Activated CD4-positive, CD25-positive, alpha-beta regulatory T cell treated with anti-CD3 and anti-CD28 coated beads, Interleukin-2, amount 50 U/mL, for 72 hours (primary cell): Measurements from ENCODE around the gene CREBL2.
"Not testable (repeated sequence)": the region's sequence is repeated elsewhere in the genome, so short reads cannot be mapped to it uniquely, and the experiment has no call there.

ENCODE experiments used
- DNase-seq: peaks from one replicate; pipeline ENCODE4 v3.0.0; 2021

CREBL2 gene

DNA sequence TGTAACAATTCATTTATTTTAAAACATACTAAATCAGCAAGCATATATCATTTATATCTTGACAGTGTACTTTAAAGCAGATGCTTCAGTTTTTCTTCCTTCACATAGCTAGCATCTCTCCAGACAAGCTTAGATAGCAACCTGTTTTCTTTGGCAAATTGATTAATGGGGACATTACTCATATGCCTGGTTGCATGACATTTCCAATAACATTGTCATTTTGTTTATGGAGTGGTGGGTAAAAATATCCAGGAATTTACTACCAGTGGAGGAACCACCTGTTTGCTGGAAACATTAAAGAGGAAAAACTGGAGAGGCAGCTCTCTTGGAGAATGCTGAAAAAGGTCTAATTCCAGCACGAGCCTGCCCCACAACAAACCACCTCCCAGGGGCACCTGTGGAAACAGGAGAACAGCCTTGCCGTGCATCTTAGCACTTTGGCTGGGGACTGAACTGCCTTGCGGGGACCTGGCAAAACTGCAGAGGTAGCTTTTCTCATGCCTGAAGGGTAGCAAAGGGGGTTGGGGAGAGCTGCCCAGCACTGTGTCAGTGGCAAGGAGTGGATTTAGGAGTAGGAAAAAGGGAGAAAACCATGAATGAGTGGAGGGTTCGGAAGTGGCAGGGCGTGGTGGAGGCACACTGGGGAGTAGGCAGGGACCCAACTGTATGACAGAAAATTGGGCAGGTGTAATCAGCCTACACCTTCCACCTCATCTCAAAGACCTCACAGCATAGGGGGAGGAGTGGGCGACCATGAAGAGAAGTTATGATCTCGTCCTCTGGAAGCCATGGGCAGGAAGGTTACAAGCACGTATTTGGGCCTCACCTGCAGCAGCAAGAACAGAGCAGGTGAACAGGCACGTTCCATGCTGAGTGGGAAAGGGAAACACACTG is 11.7 kb upstream of the CREBL2 start:
- no peak for DNase-seq

DNA sequence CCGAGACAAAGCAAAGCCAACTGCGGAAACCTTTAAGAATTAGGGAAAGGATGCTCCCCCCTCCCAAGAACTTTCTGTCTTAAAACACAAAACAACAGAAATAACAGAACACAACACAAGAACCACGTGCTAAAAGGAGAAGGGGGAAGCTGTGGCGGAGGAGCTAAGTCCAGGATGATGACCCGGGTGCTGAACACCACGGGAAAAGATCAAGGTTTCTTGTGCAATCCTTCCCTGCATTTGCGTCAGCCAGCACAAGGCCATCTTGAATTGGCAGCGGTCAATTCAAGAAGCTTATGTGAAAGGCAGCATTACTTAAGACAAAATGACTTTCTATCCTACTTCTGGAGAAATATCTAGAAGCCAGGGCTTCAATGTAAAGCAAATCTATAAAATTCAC is 11.0 kb upstream of the CREBL2 start:
- DNase-seq = no peak

DNA sequence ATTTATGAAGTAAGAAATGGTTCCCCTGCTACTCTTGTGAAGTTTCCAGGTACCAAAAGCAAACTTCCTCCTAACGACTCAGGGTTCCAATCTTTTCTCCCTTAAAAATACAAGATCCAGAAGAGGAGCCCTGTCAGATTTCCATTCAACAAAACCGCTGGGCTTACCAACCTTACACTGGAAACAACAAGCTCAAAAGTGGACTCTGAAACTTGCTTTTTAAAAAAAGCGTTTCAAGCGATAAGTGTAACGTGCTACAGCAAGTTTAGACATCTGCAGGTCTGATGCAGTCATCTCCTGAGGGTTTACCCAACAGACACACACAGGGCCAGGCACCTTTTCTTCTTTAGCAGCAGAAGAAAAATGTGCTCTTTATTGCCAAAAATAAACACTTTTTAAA is 6.9 kb upstream of the CREBL2 start:
- DNase-seq = no peak

- no peak for DNase-seq
Observed at GRCh38 chr12:12606781-12607589, 4.7 kb upstream of the CREBL2 start.

GRCh38 chr12:12608557-12608957 is 3.1 kb upstream of the CREBL2 start:
- no peak for DNase-seq

GRCh38 chr12:12609692-12610091 is 2.0 kb upstream of the CREBL2 start:
- no peak for DNase-seq

DNA sequence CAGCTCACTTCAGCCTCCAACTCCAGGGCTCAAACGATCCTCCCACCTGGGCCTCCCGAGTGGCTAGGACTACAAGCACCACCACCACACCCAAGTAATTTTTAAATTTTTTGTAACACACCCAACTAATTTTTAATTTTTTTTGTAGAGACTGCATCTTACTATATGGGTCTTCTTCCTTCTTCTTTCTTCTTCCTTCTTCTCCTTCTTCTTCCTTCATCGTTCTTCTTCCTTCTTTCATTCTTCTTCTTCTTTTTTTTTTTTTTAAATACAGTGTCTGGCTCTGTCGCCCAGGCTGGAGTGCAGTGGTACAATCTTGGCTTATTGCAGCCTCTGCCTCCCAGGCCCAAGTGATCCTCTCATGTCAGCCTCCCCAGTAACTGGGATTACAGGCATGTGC is 965 bp upstream of the CREBL2 start:
- DNase-seq = no peak

- no peak for DNase-seq
Observed at GRCh38 chr12:12612358-12612757, 682 bp downstream of the CREBL2 start.

DNA sequence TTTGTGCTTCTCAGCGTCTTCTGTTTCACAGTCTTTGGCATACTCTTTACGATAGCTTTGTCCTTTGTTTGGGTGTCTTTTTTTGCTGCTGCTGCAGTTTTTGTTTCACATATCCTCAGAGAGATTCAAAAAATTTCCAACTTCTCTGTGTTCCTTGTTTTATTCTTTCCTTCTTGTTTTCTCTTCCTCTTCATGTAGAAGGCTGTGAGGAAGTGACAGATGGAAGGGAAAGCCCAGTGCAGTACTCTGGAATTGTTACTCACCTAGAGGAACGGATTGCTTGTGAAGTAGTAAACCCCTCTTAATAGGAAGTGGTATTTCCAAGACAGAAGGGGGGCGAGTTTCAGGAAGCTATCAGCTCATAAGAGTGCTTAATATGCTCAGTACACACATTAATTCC is 1.7 kb downstream of the CREBL2 start:
- DNase-seq = no peak

DNA sequence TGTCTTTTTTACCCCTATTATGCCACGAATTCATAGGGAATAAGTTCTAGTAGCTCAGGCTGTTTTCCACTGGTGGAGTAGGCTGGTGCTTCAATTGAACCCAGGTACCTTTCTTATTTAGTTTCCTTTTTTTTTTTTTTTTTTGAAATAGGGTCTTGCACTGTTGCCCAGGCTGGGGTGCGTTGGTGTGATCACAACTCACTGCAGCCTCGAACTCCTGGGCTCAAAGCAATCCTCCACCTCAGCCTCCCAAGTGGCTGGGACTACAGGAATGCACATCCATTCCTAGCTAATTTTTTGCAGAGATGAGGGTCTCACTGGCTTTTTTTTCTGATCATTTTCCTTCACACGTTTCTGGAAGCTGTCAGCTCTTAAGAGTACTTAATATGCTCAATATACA is 2.7 kb downstream of the CREBL2 start:
- DNase-seq = no peak

DNA sequence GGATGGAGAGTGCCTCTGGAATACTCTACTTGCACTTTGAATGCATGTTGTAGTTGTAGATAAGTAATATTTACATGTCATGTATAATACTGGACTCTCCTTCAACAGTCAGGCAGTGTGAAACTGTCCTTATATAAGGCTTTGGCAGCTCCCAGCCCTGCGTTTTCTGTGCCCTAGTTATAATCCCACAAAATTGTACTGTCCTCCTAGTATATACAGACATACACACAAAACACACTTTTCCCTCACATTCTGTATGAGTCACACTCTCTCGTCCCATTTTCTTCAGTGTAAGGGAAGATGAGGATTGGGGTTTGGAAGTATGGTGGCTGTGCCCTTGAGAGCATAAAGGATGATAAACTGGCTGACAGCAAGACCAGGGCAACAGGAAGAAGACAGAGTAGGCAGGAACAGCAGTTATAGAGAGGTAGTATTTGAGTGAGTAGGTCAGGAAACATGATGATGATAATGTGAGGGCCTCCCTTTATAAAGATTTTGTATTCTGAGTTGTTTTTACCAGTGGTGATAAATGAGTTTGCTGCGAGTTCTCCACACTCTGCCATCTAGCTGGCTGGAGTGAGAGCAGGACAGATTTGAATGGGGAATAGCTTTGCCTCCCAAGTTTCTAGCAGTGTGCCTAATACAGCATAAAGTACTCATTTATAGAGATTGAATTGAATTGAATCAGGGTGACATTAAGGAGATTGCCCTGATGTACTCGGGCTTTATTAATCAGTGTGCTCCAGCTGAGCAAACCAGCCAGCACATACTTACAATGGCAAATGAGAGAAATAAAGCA is 5.0 kb downstream of the CREBL2 start:
- no peak for DNase-seq

DNA sequence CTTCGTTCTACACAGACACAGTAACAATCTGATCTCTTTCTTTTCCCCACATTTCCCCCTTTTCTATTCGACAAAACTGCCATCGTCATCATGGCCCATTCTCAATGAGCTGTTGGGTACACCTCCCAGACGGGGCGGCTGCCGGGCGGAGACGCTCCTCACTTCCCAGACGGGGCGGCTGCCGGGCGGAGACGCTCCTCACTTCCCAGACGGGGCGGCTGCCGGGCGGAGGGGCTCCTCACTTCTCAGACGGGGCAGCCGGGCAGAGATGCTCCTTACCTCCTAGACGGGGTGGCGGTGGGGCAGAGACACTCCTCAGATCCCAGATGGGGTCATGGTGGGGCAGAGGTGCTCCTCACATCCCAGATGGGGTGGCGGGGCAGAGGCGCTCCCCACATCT is 6.4 kb downstream of the CREBL2 start:
- not testable (repeated sequence) for DNase-seq

DNA sequence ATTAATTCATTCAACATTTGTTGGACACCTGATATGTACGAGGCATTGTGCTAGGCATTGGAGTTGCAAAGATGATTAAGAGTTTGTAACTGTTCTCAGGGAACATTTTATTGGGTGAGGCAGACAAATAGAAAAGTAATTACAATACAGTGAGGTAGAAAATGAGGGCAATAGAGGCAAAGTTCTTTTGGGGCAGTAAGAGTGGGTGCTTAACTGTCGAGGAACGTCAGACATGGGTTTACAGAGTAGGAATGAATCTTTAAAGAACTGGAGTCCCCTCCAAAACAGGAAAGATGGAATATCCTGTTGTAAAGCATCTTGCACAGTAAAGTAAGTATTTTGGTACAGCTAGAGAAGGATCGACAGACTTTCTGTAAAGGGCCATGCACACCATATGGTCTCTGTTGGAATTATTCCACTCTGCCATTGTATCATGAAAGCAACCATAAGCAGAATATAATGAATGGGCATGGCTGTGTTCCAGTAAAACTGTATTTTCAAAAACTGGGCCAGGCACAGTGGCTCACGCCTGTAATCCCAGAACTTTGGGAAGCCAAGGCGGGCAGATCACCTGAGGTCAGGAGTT is 9.1 kb downstream of the CREBL2 start:
- no peak for DNase-seq

DNA sequence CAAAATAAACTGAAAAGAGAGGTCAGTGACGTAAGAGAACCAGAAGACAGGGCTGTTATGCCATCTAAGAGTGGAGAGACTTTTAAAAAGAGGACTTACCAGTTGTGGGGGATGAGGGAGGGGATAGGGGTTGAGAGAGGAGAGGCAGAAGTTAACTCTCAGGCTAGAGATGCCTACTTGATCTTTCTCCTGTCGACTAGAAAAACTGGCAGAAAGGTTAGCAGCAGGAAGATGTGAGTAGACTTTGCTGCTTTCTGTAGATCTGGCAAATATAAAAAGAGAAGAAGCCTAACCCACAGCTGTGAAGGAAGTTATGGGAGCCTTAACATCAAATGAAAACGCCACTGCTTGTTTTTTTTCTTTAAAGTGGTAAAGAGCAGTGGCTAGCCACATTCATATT is 10.7 kb downstream of the CREBL2 start:
- DNase-seq = no peak

DNA sequence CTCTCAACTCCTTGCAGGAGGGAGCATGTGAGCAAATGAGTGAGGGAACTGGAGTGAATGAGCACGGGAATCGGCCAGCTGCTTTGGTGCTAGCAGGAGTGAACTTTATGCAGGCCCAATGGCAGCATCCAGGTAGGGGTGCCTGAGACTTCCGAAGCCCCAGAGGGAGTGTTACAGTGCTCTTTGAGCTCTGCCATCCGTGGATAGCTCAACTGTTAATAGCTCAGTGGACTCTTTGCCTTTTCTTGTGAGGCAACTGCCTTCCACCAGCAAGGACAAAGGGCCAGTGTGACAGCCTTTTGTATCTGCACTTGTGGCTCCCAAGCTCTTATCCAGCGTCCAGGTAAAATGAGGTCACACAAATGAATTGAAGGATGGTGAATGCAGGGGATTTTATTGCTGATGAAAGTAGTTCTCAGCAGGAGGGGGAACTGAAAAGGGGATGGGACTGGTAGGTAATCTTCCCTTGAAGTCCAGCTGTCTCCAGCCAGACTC is 12.9 kb downstream of the CREBL2 start:
- no peak for DNase-seq

DNA sequence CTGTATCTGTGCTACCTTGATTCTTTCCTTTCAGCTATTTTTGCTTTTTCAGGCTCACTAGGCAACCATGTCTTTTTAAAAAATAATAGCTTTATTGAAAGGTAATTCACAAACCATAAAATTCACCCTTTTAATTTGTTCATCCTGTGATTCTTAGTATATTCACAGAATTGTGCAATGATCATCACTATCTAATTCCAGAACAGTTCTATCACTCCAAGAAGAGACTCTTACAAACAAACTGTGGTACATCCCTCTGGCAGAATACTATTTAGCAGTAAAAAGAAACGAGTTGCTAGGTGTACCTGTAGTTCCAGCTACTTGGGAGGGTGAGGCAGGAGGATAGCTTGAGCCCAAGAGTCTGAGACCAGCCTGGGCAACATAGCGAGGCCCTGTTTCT is 14.8 kb downstream of the CREBL2 start:
- DNase-seq = no peak

DNA sequence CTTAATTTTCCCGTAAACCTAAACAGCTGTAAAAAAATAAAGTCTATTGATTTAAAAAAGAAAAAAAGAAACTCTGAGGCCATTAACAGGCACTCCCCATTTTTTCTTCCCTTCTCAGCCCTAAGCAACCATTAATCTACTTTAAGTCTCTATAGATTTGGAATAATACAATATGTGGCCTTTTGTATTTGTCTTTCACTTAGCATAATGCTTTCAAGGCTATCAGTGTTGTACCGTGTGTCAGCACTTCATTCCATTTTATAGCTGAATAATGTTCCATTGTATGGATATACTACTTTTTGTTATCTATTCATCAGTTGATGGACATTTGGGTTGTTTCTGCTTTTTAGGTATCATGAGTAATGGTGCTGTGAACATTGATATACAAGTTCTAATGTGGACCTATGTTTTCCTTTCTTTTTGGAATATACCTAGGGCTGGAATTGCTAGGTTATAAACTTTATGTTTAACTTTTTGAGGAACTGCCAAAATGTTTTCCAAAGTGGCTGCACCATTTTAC is 15.7 kb downstream of the CREBL2 start:
- no peak for DNase-seq

DNA sequence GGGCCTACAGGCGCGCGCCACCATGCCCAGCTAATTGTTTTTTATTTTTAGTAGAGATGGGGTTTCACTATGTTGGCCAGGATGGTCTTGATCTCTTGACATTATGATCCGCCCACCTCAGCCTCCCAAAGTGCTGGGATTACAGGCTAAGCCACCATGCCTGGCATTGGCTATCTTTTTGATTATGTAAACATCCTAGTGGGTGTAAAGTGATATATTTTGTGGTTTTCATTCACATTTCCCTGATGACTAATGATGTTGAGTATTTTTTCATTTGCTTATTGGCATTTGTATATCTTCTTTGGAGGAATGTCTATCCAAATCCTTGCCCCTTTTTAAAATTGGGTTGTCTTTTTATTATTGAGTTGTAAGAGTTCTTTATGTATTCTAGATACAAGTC is 16.3 kb downstream of the CREBL2 start:
- no peak for DNase-seq

DNA sequence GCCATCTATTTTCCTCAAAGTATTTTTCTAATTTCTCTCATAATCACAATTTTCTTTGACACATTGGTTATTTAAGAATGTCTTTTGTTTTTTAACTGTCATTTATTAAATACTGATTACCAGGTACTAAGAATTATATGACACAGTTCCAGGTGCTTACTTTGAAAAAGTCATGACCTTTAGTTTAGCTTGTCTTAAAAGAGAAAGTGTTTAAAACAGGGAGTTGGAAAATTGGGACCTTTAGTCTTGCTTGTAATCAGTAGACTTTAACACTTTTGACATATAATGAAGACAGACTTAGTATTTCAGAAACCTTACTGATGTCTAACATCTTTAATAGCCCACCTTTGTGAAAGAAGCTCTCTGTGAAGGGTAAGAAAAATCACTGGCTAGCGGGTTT is 19.2 kb downstream of the CREBL2 start:
- DNase-seq = no peak

GRCh38 chr12:12635651-12636050 is 24.0 kb downstream of the CREBL2 start:
- no peak for DNase-seq

- no peak for DNase-seq
Observed at GRCh38 chr12:12636641-12637040, 25.0 kb downstream of the CREBL2 start.

- DNase-seq = not testable (repeated sequence)
Observed at GRCh38 chr12:12639995-12640394, 28.3 kb downstream of the CREBL2 start.

- no peak for DNase-seq
Observed at GRCh38 chr12:12641650-12642049, 30.0 kb downstream of the CREBL2 start.
